ENCODE results near the gene CCDC192.

DNA sequence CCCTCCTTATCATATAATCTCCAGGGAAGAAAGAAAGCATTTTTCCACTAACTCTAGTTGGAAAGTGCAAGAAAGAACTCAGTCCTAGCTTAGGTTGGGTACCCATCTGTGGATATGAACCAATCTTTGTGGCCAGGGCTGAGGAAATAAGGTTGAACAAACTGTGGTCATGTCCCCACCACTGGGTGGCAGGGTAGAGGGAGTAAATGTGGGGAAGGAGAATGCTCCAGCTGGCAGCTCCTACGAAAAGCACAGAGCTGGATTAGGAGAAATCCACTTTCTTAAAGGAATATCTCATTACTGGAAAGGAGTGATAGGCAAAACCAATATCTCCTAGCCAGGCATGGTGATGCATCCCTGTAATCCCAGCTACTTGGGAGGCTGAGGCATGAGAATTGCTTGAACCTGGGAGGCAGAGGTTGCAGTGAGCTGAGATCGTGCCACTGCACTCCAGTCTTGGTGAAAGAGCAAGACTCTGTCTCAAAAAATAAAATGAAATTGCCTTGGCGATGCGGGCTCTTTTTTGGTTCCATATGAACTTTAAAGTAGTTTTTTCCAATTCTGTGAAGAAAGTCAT, 175.1 kb downstream of the CCDC192 start:
- TF ChIP-seq, protein P1, sequence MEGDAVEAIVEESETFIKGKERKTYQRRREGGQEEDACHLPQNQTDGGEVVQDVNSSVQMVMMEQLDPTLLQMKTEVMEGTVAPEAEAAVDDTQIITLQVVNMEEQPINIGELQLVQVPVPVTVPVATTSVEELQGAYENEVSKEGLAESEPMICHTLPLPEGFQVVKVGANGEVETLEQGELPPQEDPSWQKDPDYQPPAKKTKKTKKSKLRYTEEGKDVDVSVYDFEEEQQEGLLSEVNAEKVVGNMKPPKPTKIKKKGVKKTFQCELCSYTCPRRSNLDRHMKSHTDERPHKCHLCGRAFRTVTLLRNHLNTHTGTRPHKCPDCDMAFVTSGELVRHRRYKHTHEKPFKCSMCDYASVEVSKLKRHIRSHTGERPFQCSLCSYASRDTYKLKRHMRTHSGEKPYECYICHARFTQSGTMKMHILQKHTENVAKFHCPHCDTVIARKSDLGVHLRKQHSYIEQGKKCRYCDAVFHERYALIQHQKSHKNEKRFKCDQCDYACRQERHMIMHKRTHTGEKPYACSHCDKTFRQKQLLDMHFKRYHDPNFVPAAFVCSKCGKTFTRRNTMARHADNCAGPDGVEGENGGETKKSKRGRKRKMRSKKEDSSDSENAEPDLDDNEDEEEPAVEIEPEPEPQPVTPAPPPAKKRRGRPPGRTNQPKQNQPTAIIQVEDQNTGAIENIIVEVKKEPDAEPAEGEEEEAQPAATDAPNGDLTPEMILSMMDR (IDR thresholded peaks at IDR 0.05; ENCODE audit: insufficient read depth, low read length, poor library complexity, severe bottlenecking) = no peak
- TF ChIP-seq EZH2phosphoT487 (conservative IDR thresholded peaks at IDR 0.05; ENCODE audit: low read length) = no peak

Data from SU-DHL-6 (cell line).